GM10248 (cell line): ENCODE results near the gene C18orf63.
A peak's percentile ranks its signal among the peaks of the same experiment; 100 is the strongest.

ENCODE experiments used
- CTCF ChIA-PET: fragments of 300-600 bp; sonication (Branson Sonifier 250); formaldehyde crosslinking; extraction: SDS; loops from one replicate; lab custom pipeline; 2021; ENCODE audit warnings: antibody characterized with exemption; lab: Yijun Ruan, JAX
- POLR2A ChIA-PET: fragments of 350-650 bp; sonication (Branson Sonifier 250); formaldehyde crosslinking; extraction: SDS; loops from one replicate; lab custom pipeline; 2020; ENCODE audit warnings: antibody characterized with exemption; lab: Yijun Ruan, JAX
- DNase-seq: peaks from one replicate; pipeline ENCODE4 v3.0.0; 2012; ENCODE audit errors: extremely low spot score
- TF ChIP-seq, protein P1 (sequence below): IDR thresholded peaks from 2 replicates; pipeline ENCODE4 v1.5.1; 2012; ENCODE audit warnings: mild to moderate bottlenecking, low read depth; ENCODE audit errors: extremely low read depth, missing control alignments, control extremely low read depth

Gene C18orf63

DNA sequence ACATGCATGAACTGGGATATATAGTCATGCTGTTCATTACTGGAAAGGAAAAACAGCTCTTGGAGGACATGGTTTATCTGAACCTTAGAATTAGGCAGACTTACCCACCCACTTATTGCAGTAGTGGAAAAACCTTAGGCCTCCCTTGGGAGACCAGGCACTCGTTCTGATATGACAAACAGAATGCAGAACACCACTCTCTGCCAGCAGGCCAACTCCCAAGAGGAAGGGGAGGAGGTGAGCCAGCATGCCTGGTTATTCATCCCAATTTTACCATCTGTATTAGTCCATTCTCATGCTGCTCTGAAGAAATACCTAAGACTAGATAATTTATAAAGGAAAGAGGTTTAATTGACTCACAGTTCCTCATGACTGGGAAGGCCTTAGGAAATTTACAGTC is 17.5 kb downstream of the C18orf63 start:
- POLR2A ChIA-PET: no interaction called here
- no peak for DNase-seq
- TF ChIP-seq, protein P1, sequence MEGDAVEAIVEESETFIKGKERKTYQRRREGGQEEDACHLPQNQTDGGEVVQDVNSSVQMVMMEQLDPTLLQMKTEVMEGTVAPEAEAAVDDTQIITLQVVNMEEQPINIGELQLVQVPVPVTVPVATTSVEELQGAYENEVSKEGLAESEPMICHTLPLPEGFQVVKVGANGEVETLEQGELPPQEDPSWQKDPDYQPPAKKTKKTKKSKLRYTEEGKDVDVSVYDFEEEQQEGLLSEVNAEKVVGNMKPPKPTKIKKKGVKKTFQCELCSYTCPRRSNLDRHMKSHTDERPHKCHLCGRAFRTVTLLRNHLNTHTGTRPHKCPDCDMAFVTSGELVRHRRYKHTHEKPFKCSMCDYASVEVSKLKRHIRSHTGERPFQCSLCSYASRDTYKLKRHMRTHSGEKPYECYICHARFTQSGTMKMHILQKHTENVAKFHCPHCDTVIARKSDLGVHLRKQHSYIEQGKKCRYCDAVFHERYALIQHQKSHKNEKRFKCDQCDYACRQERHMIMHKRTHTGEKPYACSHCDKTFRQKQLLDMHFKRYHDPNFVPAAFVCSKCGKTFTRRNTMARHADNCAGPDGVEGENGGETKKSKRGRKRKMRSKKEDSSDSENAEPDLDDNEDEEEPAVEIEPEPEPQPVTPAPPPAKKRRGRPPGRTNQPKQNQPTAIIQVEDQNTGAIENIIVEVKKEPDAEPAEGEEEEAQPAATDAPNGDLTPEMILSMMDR: no peak
- CTCF ChIA-PET: interaction anchor here (1.0 kb wide), 1 partner anchor 9 kb away, joined by 3 read pairs; no protein-coding TSS in a partner anchor

DNA sequence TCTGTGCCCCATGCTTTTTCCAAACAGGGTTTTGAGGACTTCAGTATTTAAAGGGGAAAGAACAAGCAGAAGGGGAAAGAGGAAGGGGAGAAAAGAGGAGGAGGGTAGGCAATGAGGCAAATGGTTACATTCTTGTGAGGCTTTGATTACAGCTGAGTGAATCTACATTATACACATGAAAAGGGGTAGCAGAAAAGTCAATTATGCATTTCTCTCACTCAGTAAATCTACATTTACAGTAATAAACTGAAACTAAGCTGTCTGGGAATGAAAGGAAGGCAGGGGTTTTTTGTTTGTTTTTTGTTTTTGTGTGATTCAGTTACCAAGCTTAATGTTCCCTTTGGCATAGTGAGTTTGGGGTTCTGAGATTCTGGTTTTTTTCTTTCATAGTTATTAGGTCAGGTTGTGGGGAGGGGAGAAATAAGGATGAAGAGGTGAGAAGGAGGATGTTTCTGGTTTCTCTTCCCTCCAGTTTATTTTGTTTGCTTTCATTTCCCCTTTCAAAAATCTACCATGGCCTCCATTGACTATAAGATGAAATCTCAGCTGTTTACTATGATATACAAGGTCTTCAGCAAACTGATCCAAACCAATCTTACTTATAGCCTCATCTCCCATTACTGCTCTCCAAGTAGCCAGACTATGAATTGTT is 18.7 kb downstream of the C18orf63 start:
- TF ChIP-seq, protein P1: no peak
- ChIA-PET CTCF (no interaction called here), POLR2A (no interaction called here)
- no peak for DNase-seq

DNA sequence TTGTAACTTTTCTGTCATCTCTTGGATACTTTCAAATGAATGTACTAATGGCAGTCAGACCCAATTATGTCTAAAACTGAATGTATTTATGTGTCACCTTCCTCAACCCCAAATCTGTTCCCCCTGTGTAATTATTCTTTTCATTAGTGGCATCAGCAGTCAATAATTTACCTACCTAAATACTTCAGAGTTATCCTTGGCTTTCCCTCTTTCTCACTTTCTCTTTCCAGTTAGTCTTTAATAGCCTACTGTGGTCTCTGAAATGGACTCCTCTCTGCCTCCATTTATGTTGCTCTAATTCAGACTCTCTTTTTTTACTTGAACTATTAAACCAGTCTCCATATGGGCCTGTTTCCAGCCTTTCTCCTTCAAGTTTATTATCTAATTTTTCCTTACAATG is 21.0 kb downstream of the C18orf63 start:
- ChIA-PET CTCF (interaction anchor here (1.7 kb wide), 1 partner anchor 12 kb away, joined by 4 read pairs; no protein-coding TSS in a partner anchor), POLR2A (no interaction called here)
- no peak for DNase-seq
- TF ChIP-seq, protein P1: no peak

DNA sequence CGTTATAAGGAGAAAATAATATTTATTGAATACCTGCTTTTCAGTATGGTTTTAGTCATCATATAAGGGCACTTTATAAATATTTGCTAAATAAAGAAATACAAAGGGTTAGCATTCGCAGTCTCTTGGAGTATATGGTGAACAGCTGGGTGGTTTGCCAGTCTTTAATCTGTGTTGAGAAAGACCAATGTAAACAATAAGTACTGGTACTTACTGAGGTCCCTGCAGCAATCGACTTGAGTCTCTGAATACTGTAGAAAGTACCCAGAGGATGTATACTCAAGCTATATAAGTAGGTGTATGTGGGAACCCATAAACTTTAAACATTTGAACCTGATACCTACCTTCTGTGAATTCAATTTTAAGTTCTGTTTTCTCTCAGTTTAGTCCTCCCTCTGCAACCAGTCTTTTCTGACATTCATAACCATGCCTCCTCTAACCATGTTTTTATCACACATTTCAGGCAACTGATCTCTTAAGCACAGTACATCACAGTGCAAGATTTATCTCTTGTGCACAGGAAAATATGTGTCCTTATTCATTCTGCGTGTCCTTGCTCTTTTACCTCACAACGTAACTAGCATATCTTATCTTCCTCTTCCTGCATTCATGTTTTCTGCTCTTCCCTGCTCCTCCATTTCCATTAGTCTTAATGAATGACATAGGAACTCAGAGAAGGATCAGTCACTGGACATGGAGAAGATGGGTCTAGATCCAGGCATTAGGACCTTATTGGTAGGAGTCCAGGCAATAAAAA is 21.7 kb downstream of the C18orf63 start:
- TF ChIP-seq, protein P1: no peak
- CTCF ChIA-PET: interaction anchor here (1.5 to 2.7 kb wide), 6 partner anchors 10 to 214 kb away, joined by 3 to 10 read pairs (median 4); no protein-coding TSS in a partner anchor

DNA sequence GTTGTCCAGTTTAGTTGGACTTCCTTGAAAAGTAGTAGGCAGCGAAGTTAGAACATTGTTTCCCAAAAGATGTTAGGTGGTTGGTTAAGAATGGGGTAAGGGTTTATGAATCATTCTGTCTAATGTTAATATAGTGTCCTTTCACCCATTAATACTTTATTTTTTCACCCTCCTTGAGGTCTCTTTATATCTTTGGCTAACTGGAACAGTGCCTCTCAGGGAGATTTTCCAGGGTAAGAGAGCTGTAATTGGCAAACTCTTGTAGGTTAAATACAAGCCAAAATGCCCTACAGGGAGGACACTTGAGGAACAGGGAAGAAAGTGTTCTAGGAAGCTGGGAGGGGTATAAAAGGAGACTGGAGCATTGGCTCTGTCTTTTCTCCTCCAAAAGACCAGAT is 22.3 kb downstream of the C18orf63 start:
- ChIA-PET CTCF (interaction anchor here (1.5 to 2.7 kb wide), 6 partner anchors 9 to 214 kb away, joined by 3 to 10 read pairs (median 4); no protein-coding TSS in a partner anchor), POLR2A (no interaction called here)
- DNase-seq: no peak
- TF ChIP-seq, protein P1: no peak

More for the DNA sequence above, 21.7 kb downstream of the C18orf63 start:
- no peak for DNase-seq
- POLR2A ChIA-PET: no interaction called here

DNA sequence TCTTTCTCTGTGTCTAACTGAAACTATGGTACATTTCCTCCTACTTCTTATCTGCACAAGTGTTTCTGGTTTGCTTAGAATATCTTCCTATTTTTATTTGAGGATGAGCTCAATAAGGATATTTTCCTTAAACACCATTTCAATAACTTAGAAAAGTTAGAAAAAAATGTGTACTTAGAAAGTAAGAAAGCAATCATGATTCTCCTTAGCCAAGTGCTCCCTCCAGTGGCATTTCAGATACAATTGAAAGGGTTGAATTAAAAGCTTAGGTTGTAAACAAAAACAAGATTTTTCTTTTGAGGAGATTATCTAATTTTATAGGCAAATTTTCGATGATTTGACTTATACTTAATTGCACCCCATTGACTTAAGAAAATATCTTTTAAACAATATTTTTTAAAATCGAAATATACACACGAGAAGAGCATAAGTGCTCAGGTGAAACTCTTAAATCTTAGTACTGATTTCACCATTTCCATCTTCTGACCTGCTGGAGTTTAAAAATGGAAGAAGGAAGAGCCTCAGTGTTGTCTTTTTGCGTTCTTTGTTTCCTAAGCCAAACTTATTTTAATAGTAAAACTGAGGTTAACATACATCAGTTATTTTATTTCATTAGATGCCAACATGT is 26.9 kb downstream of the C18orf63 start:
- DNase-seq: peak; percentile 26
- TF ChIP-seq, protein P1: peak; percentile 56
- ChIA-PET POLR2A (no interaction called here), CTCF (interaction anchor here (1.0 to 2.5 kb wide), 24 partner anchors 8 to 303 kb away, joined by 3 to 51 read pairs (median 5); no protein-coding TSS in a partner anchor)
